Nephron progenitor cell (in vitro differentiated cells): ENCODE data around the gene POGZ.

Experiments used
- DNase-seq: peaks from one replicate; pipeline ENCODE4 v3.0.0; 2021
- H3K27ac Mint-ChIP-seq: 2 replicates; pipeline ENCODE4 v1.8.0; 2021; ENCODE audit warnings: mild to moderate bottlenecking, moderate library complexity, mixed read lengths
- H3K27me3 Mint-ChIP-seq: 2 replicates; pipeline ENCODE4 v1.8.0; 2021; ENCODE audit warnings: mild to moderate bottlenecking, low read depth, mixed read lengths; ENCODE audit not compliant: poor library complexity
- H3K36me3 Mint-ChIP-seq: 2 replicates; pipeline ENCODE4 v1.8.0; 2021; ENCODE audit warnings: low read depth, mixed read lengths
- H3K4me1 Mint-ChIP-seq: 2 replicates; pipeline ENCODE4 v1.8.0; 2021; ENCODE audit warnings: mixed read lengths
- H3K4me3 Mint-ChIP-seq: 2 replicates; pipeline ENCODE4 v1.8.0; 2021; ENCODE audit warnings: mild to moderate bottlenecking, moderate library complexity, mixed read lengths
- H3K9me3 Mint-ChIP-seq: 2 replicates; pipeline ENCODE4 v1.8.0; 2021; ENCODE audit warnings: mild to moderate bottlenecking, moderate library complexity, mixed read lengths
- TF ChIP-seq, protein P1 (sequence below): fragments of 200-600 bp; sonication (generic); IDR thresholded peaks from 2 replicates; pipeline ENCODE4 v1.5.0; 2021; ENCODE audit warnings: antibody characterized with exemption

POGZ gene

GRCh38 chr1:151367658-151368392, 91.5 kb downstream of the POGZ start:
- Mint-ChIP-seq H3K36me3 (peaks cover 55% of the 10 kb centered on the region), H3K27me3 (no peaks in the 10 kb centered on the region), H3K9me3 (peaks cover 16% of the 10 kb centered on the region), H3K4me1 (peaks cover 36% of the 10 kb centered on the region), H3K4me3 (no peak overlapping the region), H3K27ac (no peak overlapping the region)
- DNase-seq, result no peak
- TF ChIP-seq, protein P1, sequence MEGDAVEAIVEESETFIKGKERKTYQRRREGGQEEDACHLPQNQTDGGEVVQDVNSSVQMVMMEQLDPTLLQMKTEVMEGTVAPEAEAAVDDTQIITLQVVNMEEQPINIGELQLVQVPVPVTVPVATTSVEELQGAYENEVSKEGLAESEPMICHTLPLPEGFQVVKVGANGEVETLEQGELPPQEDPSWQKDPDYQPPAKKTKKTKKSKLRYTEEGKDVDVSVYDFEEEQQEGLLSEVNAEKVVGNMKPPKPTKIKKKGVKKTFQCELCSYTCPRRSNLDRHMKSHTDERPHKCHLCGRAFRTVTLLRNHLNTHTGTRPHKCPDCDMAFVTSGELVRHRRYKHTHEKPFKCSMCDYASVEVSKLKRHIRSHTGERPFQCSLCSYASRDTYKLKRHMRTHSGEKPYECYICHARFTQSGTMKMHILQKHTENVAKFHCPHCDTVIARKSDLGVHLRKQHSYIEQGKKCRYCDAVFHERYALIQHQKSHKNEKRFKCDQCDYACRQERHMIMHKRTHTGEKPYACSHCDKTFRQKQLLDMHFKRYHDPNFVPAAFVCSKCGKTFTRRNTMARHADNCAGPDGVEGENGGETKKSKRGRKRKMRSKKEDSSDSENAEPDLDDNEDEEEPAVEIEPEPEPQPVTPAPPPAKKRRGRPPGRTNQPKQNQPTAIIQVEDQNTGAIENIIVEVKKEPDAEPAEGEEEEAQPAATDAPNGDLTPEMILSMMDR, result no peak

DNA sequence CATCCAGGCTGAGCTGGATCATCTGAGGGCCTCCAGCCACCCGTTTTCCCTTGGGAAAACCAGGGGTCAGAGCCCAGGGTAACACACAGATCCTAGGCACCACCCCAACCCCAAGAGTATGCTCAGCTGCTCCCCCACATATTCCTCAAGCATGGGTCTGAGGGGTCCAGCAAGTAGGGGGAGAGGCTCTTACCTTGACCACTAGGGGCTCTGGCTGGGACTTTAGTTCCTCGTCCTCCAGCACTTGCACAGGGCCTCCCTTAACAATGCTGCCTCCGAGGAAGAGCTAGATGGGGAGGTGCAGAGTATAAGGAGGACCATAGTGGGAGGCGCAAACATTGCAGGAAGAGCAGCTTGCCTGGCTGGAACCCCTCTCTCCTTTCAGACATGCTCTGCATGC, 94.3 kb downstream of the POGZ start:
- peaks cover 38% of the 10 kb centered on the region for H3K9me3 Mint-ChIP-seq
- TF ChIP-seq, protein P1, result no peak
- H3K27ac Mint-ChIP-seq, result no peak overlapping the region
- peaks cover 7% of the 10 kb centered on the region for H3K4me1 Mint-ChIP-seq
- no peak for DNase-seq
- H3K36me3 Mint-ChIP-seq, result peaks cover 78% of the 10 kb centered on the region
- no peak overlapping the region for H3K4me3 Mint-ChIP-seq
- no peaks in the 10 kb centered on the region for H3K27me3 Mint-ChIP-seq

DNA sequence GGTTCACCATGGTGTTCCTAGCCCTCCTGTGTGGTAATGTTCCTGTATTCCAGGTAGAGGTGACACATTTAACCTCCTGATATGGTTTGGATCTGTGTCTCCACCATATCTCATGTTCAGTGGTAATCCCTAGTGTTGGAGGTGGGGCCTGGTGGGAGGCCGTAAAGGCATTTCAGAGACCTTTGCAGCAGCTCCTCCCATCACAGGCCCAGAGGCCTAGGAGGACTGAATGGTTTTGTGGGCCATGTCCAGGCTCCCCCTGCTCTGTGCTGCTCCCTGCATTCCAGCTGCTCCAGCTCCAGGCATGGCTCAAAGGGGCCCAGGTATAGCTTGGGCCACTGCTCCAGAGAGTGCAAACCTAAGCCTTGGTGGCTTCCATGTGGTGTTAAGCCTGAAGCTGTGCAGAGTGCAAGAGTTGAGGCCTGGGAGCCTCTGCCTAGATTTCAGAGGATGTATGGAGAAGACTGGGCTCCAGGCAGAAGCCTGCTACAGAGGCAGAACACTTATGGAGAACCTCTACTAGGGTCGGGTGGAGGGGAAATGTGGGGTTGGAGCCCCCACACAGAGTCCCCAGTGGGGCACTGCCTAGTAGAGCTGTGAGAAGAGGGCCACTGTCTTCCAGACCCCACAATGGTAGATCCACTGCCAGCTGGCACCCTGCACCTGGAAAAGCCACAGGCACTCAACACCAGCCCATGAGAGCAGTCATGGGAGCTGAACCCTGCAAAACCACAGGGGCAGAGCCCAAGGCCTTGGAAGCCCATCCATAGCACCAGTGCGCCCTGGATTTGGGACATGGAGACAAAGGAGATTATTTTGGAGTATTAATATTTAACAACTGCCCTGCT, 96.8 kb downstream of the POGZ start:
- H3K9me3 Mint-ChIP-seq, result peaks cover 38% of the 10 kb centered on the region
- H3K4me1 Mint-ChIP-seq, result peaks cover 9% of the 10 kb centered on the region
- DNase-seq, result no peak
- no peak overlapping the region for H3K27ac Mint-ChIP-seq
- peaks cover 65% of the 10 kb centered on the region for H3K36me3 Mint-ChIP-seq
- H3K27me3 Mint-ChIP-seq, result no peaks in the 10 kb centered on the region
- H3K4me3 Mint-ChIP-seq, result no peak overlapping the region
- TF ChIP-seq, protein P1, result no peak

- Mint-ChIP-seq H3K9me3 (peaks cover 38% of the 10 kb centered on the region), H3K27ac (no peak overlapping the region), H3K36me3 (peaks cover 62% of the 10 kb centered on the region), H3K4me1 (peaks cover 13% of the 10 kb centered on the region), H3K4me3 (no peak overlapping the region), H3K27me3 (no peaks in the 10 kb centered on the region)
- TF ChIP-seq, protein P1, result no peak
- DNase-seq, result no peak
Observed at GRCh38 chr1:151361883-151362282, 97.4 kb downstream of the POGZ start.

DNA sequence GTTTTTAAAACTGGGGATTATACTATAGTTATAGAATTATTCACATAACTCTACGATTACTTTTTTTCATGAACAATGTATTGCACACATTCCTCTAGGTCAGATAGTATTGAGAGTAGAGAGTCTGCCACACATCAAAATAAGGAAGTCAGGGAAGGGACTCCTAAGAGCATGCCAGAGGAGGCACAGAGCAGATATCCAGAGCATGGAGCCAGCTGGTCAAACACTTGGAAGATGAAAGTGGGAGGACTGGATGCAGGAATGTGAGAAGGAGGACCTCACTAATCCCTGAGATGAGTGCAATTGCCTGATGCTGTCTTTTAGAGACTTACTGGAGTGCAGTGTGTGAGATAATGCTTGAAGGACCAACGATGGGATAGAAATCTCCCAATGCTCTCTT, 102.6 kb downstream of the POGZ start:
- peak overlapping the region; percentile 32 for H3K27ac Mint-ChIP-seq
- no peak for DNase-seq
- H3K36me3 Mint-ChIP-seq, result peaks cover 21% of the 10 kb centered on the region
- no peak overlapping the region for H3K4me3 Mint-ChIP-seq
- TF ChIP-seq, protein P1, result no peak
- peaks cover 16% of the 10 kb centered on the region for H3K4me1 Mint-ChIP-seq
- H3K9me3 Mint-ChIP-seq, result peaks cover 25% of the 10 kb centered on the region
- H3K27me3 Mint-ChIP-seq, result peaks cover 3% of the 10 kb centered on the region
